GM08714 (cell line): Measurements from ENCODE around the gene MYO9B.
"Not testable (repeated sequence)": the region's sequence is repeated elsewhere in the genome, so short reads cannot be mapped to it uniquely, and the experiment has no call there.

Experiments used
- H3K4me3 ChIP-seq: fragments of 200-500 bp; sonication (Bioruptor generic); 2 replicates; pipeline ENCODE4 v1.5.1; 2014; ENCODE audit warnings: mild to moderate bottlenecking, low read length, inconsistent platforms
- ZNF274 ChIP-seq: IDR thresholded peaks from 2 replicates; pipeline ENCODE4 v1.6.1; 2012; ENCODE audit warnings: mild to moderate bottlenecking, low read depth, low read length

MYO9B gene

GRCh38 chr19:17076543-17076991 is 990 bp downstream of the MYO9B start:
- TF ChIP-seq ZNF274: no peak
- peak overlapping the region; percentile 80 for H3K4me3 ChIP-seq

GRCh38 chr19:17077447-17078028 is 2.0 kb downstream of the MYO9B start:
- no peak for TF ChIP-seq ZNF274
- peak overlapping the region; percentile 80; the same call in 1 of the 2 replicates for H3K4me3 ChIP-seq

- peak overlapping the region; percentile 41; the same call in 1 of the 2 replicates for H3K4me3 ChIP-seq
Observed at GRCh38 chr19:17078036-17078919, 2.7 kb downstream of the MYO9B start.

GRCh38 chr19:17078920-17079709 is 3.5 kb downstream of the MYO9B start:
- peak overlapping the region; percentile 41; the same call in 1 of the 2 replicates for H3K4me3 ChIP-seq
- no peak for TF ChIP-seq ZNF274

More at GRCh38 chr19:17078036-17078919, 2.7 kb downstream of the MYO9B start:
- TF ChIP-seq ZNF274: no peak

- TF ChIP-seq ZNF274: no peak
- peak overlapping the region; percentile 41; the same call in 1 of the 2 replicates for H3K4me3 ChIP-seq
Observed at GRCh38 chr19:17079710-17080439, 4.3 kb downstream of the MYO9B start.

- no peak for TF ChIP-seq ZNF274
- H3K4me3 ChIP-seq: peak overlapping the region; percentile 41; the same call in 1 of the 2 replicates
Observed at GRCh38 chr19:17080440-17080801, 4.8 kb downstream of the MYO9B start.

- TF ChIP-seq ZNF274: no peak
- H3K4me3 ChIP-seq: no peak overlapping the region; the same call in 1 of the 2 replicates
Observed at GRCh38 chr19:17081672-17082630, 6.4 kb downstream of the MYO9B start.

- no peak overlapping the region for H3K4me3 ChIP-seq
- TF ChIP-seq ZNF274: no peak
Observed at GRCh38 chr19:17086120-17086519, 10.5 kb downstream of the MYO9B start.

- TF ChIP-seq ZNF274: no peak
- H3K4me3 ChIP-seq: no peak overlapping the region
Observed at GRCh38 chr19:17086834-17087233, 11.3 kb downstream of the MYO9B start.

GRCh38 chr19:17088552-17088951 is 13.0 kb downstream of the MYO9B start:
- no peak overlapping the region for H3K4me3 ChIP-seq
- TF ChIP-seq ZNF274: no peak

- TF ChIP-seq ZNF274: no peak
- H3K4me3 ChIP-seq: no peak overlapping the region
Observed at GRCh38 chr19:17090583-17090982, 15.0 kb downstream of the MYO9B start.

- H3K4me3 ChIP-seq: no peak overlapping the region
- no peak for TF ChIP-seq ZNF274
Observed at GRCh38 chr19:17091758-17092333, 16.3 kb downstream of the MYO9B start.

GRCh38 chr19:17092696-17093095 is 17.1 kb downstream of the MYO9B start:
- no peak for TF ChIP-seq ZNF274
- H3K4me3 ChIP-seq: no peak overlapping the region

- not testable (repeated sequence) for H3K4me3 ChIP-seq
Observed at GRCh38 chr19:17094694-17095093, 19.1 kb downstream of the MYO9B start.
